Kidney tubule cell (primary cell): ENCODE measurements around the gene CPT1A.

ENCODE experiments used
- DNase-seq: peaks from one replicate; pipeline ENCODE4 v3.0.0-alpha.2; 2018; ENCODE audit warnings: low spot score

CPT1A gene

GRCh38 chr11:68854273-68854958 is 12.7 kb upstream of the CPT1A start:
- no peak for DNase-seq

GRCh38 chr11:68852628-68853027 is 10.9 kb upstream of the CPT1A start:
- DNase-seq, result no peak

GRCh38 chr11:68848429-68848828 is 6.7 kb upstream of the CPT1A start:
- DNase-seq, result no peak

GRCh38 chr11:68847395-68847794 is 5.7 kb upstream of the CPT1A start:
- DNase-seq, result no peak

GRCh38 chr11:68845351-68846002 is 3.8 kb upstream of the CPT1A start:
- DNase-seq, result no peak

GRCh38 chr11:68844801-68845200 is 3.1 kb upstream of the CPT1A start:
- DNase-seq, result no peak

GRCh38 chr11:68844376-68844775 is 2.7 kb upstream of the CPT1A start:
- no peak for DNase-seq

GRCh38 chr11:68843703-68844312 is 2.1 kb upstream of the CPT1A start:
- DNase-seq, result peak; percentile 85

- no peak for DNase-seq
Observed at GRCh38 chr11:68843052-68843561, 1.4 kb upstream of the CPT1A start.

GRCh38 chr11:68842427-68843051 is 823 bp upstream of the CPT1A start:
- no peak for DNase-seq

- peak; percentile 32 for DNase-seq
Observed at GRCh38 chr11:68840661-68841653, 759 bp downstream of the CPT1A start.

GRCh38 chr11:68839911-68840641 is 1.6 kb downstream of the CPT1A start:
- no peak for DNase-seq

GRCh38 chr11:68839054-68839865 is 2.5 kb downstream of the CPT1A start:
- peak; percentile 89 for DNase-seq

- DNase-seq, result no peak
Observed at GRCh38 chr11:68838572-68838964, 3.1 kb downstream of the CPT1A start.

- DNase-seq, result no peak
Observed at GRCh38 chr11:68837583-68838571, 3.8 kb downstream of the CPT1A start.

GRCh38 chr11:68835749-68836148 is 6.0 kb downstream of the CPT1A start:
- DNase-seq, result no peak

GRCh38 chr11:68835328-68835727 is 6.4 kb downstream of the CPT1A start:
- DNase-seq, result no peak

- peak; percentile 48 for DNase-seq
Observed at GRCh38 chr11:68832476-68833181, 9.1 kb downstream of the CPT1A start.
